Peyer's patch (tissue), 4 donors: Measurements from ENCODE around the gene IQSEC3. TPM values are rescaled to one million over a fixed set of nuclear protein-coding genes. Genes with fewer than 3 reads are reported as not detected.

Experiments
- DNase-seq, 3 donors: peaks; one replicate each; pipeline ENCODE4 v3.0.0-alpha.2; 2017 to 2019
- H3K27ac ChIP-seq, 4 donors: fragments of 200-600 bp; sonication (generic); one replicate each; pipeline ENCODE4 v1.5.1; 2016 to 2019
- H3K27me3 ChIP-seq, 2 donors: fragments of 200-600 bp; sonication (generic); one replicate each; pipeline ENCODE4 v1.5.1; 2019
- H3K36me3 ChIP-seq, 3 donors: fragments of 200-600 bp; sonication (generic); one replicate each; pipeline ENCODE4 v1.5.1; 2016 to 2019
- H3K4me1 ChIP-seq, 4 donors: fragments of 200-600 bp; sonication (generic); one replicate each; pipeline ENCODE4 v1.5.1; 2016 to 2019
- H3K4me3 ChIP-seq, 4 donors: fragments of 200-600 bp; sonication (generic); 1 replicate in 3 of 4; 2 replicates in 1 of 4; pipeline ENCODE4 v1.5.1; 2016 to 2019; ENCODE audit warnings: mild to moderate bottlenecking in 1 of 4
- H3K9me3 ChIP-seq, 4 donors: fragments of 200-600 bp; sonication (generic); one replicate each; pipeline ENCODE4 v1.5.1; 2016 to 2019; ENCODE audit warnings: mild to moderate bottlenecking in 1 of 4
- CTCF ChIP-seq, 6 experiments: fragments of 450-650 bp in 4 of 6; fragments of 200-600 bp in 2 of 6; sonication (generic) in 1 of 6; IDR thresholded peaks; one replicate each; pipeline ENCODE4 v1.5.1; 2017 to 2019; ENCODE audit warnings: antibody characterized with exemption in 6 of 6, mild to moderate bottlenecking in 3 of 6, moderate library complexity in 1 of 6
- POLR2A ChIP-seq, 2 donors: fragments of 450-650 bp; IDR thresholded peaks; one replicate each; pipeline ENCODE4 v1.5.1; 2017; ENCODE audit warnings: antibody characterized with exemption in 2 of 2, mild to moderate bottlenecking in 2 of 2, moderate library complexity in 2 of 2
- total RNA-seq, 4 donors: library from RNA; depleted of rRNA; stranded (reverse); fragments of >200 nt; gene quantifications; one replicate each; pipeline ENCODE4 v1.1.0, GENCODE V29; 2016

IQSEC3 gene
- total RNA-seq, 4 donors from 2014 or later: 0.35 to 3.3 (median 0.58) TPM

GRCh38 chr12:189622-189962, 123.0 kb downstream of the IQSEC3 start:
- Histone ChIP-seq H3K27me3 (no peaks in the 10 kb centered on the region), H3K4me3 (no peak overlapping the region), H3K27ac (no peak overlapping the region), H3K9me3 (no peaks in the 10 kb centered on the region), H3K36me3 (no peaks in the 10 kb centered on the region), H3K4me1 (peaks cover 0 to 10% (median 3%) of the 10 kb centered on the region in 4 donors)
- no peak for TF ChIP-seq POLR2A (IDR thresholded peaks at IDR 0.05)
- TF ChIP-seq CTCF (IDR thresholded peaks at IDR 0.05): no peak
- no peak for DNase-seq

GRCh38 chr12:190881-191280, 124.3 kb downstream of the IQSEC3 start:
- Histone ChIP-seq H3K27ac (no peak overlapping the region), H3K9me3 (no peaks in the 10 kb centered on the region), H3K4me1 (peaks cover 0 to 10% (median 3%) of the 10 kb centered on the region in 4 donors), H3K4me3 (no peak overlapping the region), H3K36me3 (no peaks in the 10 kb centered on the region), H3K27me3 (no peaks in the 10 kb centered on the region)
- TF ChIP-seq CTCF (IDR thresholded peaks at IDR 0.05) (no peak), POLR2A (IDR thresholded peaks at IDR 0.05) (no peak)
- no peak for DNase-seq

- no peak overlapping the region for H3K4me3 ChIP-seq
- H3K9me3 ChIP-seq: no peaks in the 10 kb centered on the region
- no peaks in the 10 kb centered on the region for H3K36me3 ChIP-seq
- H3K4me1 ChIP-seq: peaks cover 0 to 10% (median 3%) of the 10 kb centered on the region in 4 donors
- H3K27me3 ChIP-seq: no peaks in the 10 kb centered on the region
- TF ChIP-seq POLR2A (IDR thresholded peaks at IDR 0.05) (no peak), CTCF (IDR thresholded peaks at IDR 0.05) (no peak)
- DNase-seq: no peak
- no peak overlapping the region for H3K27ac ChIP-seq
These were observed 125.0 kb downstream of the IQSEC3 start for GRCh38 chr12:191541-191940.

- Histone ChIP-seq H3K27ac (no peak overlapping the region), H3K9me3 (no peaks in the 10 kb centered on the region), H3K36me3 (no peaks in the 10 kb centered on the region), H3K27me3 (no peaks in the 10 kb centered on the region), H3K4me1 (peaks cover 0 to 10% (median 3%) of the 10 kb centered on the region in 4 donors), H3K4me3 (no peak overlapping the region)
- TF ChIP-seq CTCF (IDR thresholded peaks at IDR 0.05) (no peak), POLR2A (IDR thresholded peaks at IDR 0.05) (no peak)
- no peak for DNase-seq
These were observed 126.7 kb downstream of the IQSEC3 start for GRCh38 chr12:193261-193660.

GRCh38 chr12:194276-194675, 127.7 kb downstream of the IQSEC3 start:
- Histone ChIP-seq H3K36me3 (no peaks in the 10 kb centered on the region), H3K27ac (no peak overlapping the region), H3K4me1 (peaks cover 0 to 3% (median 0%) of the 10 kb centered on the region in 4 donors), H3K27me3 (no peaks in the 10 kb centered on the region), H3K9me3 (no peaks in the 10 kb centered on the region), H3K4me3 (no peak overlapping the region)
- no peak for DNase-seq
- TF ChIP-seq POLR2A (IDR thresholded peaks at IDR 0.05) (no peak), CTCF (IDR thresholded peaks at IDR 0.05) (no peak)

GRCh38 chr12:195156-195555, 128.6 kb downstream of the IQSEC3 start:
- H3K4me1 ChIP-seq: no peaks in the 10 kb centered on the region
- DNase-seq: no peak
- H3K4me3 ChIP-seq: no peak overlapping the region
- H3K36me3 ChIP-seq: no peaks in the 10 kb centered on the region
- no peaks in the 10 kb centered on the region for H3K27me3 ChIP-seq
- no peaks in the 10 kb centered on the region for H3K9me3 ChIP-seq
- no peak for TF ChIP-seq CTCF (IDR thresholded peaks at IDR 0.05)
- no peak for TF ChIP-seq POLR2A (IDR thresholded peaks at IDR 0.05)
- no peak overlapping the region for H3K27ac ChIP-seq
